NCI-H526 treated with DMSO at 0.1 percent for 48 hours (cell line): ENCODE measurements around the gene MCAT.

Source experiments
- DNase-seq: peaks from one replicate; lab custom pipeline; 2025; lab: John Stamatoyannopoulos, UW

Gene MCAT

GRCh38 chr22:43142880-43143562, at the start of gene MCAT:
MCAT (minus strand) TSS chr22:43143398; CDS start chr22:43143348, 50 bp downstream.
- peak; percentile 41 for DNase-seq

GRCh38 chr22:43191831-43192230, 48.6 kb upstream of the MCAT start:
- no peak for DNase-seq

- no peak for DNase-seq
Observed at GRCh38 chr22:43188829-43189545, 45.8 kb upstream of the MCAT start.

- DNase-seq, result peak; percentile 80
Observed at GRCh38 chr22:43187171-43188099, 44.2 kb upstream of the MCAT start.

- DNase-seq, result no peak
Observed at GRCh38 chr22:43186272-43187170, 43.3 kb upstream of the MCAT start, which contains the start of gene TTLL12. TTLL12 (minus strand) TSS chr22:43187134; CDS start chr22:43187069, 65 bp downstream.

- peak; percentile 4 for DNase-seq
Observed at GRCh38 chr22:43185860-43186261, 42.7 kb upstream of the MCAT start.

- no peak for DNase-seq
Observed at GRCh38 chr22:43183496-43184277, 40.5 kb upstream of the MCAT start.

GRCh38 chr22:43182726-43183125, 39.5 kb upstream of the MCAT start:
- no peak for DNase-seq

- DNase-seq, result no peak
Observed at GRCh38 chr22:43182118-43182517, 38.9 kb upstream of the MCAT start.

GRCh38 chr22:43181321-43182076, 38.3 kb upstream of the MCAT start:
- no peak for DNase-seq

- no peak for DNase-seq
Observed at GRCh38 chr22:43180670-43181069, 37.5 kb upstream of the MCAT start.

- DNase-seq, result no peak
Observed at GRCh38 chr22:43179911-43180195, 36.7 kb upstream of the MCAT start.

- DNase-seq, result no peak
Observed at GRCh38 chr22:43179146-43179910, 36.1 kb upstream of the MCAT start.

GRCh38 chr22:43177479-43177878, 34.3 kb upstream of the MCAT start:
- no peak for DNase-seq

- DNase-seq, result no peak
Observed at GRCh38 chr22:43176090-43176489, 32.9 kb upstream of the MCAT start.

GRCh38 chr22:43174941-43175531, 31.8 kb upstream of the MCAT start:
- no peak for DNase-seq

- no peak for DNase-seq
Observed at GRCh38 chr22:43173976-43174720, 30.9 kb upstream of the MCAT start.

GRCh38 chr22:43173566-43173965, 30.4 kb upstream of the MCAT start:
- DNase-seq, result no peak
